ENCODE measurements around the gene TECTA.

TECTA gene

DNA sequence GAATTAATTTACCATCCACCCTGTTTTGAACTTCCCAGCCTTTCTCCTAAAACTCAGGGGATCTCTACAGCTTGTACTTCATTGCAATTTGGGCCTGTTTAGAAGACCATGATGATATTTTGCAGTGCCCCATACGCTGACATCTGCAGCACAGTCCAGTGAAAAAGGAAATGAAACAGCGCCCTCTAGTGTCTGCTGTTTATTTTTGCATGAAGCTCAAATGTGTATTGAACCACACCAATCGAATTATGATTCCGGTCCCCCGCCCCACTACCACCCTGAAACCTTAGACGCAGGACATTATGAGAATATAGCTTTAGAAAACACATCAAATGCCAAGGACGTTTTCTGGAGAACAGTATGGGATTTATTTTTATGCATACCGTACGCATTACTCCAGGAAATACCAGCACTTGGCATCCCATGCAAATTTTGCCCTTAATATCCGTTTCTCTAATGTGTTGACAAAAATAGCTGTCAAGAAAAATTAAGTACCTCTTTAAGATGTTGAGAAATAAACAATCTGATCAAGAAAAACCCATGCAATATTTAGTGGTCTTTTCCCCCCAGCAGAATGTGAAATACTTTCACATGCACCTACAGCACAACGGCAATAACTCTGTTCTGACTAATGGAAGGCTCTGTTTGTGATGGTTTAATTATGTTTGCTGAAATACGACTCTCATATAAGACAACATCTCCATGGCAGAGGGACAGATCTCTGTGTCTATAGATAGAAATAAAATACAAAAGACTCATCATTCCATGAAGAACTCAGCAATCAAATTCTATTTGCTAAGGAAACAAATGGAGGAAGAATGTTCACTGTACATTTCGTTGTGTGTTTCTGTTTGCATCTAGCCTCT, 93.9 kb downstream of the TECTA start:
- H3K4me3 ChIP-seq (ENCODE audit: low read length): no peak overlapping the region
- no peaks in the 10 kb centered on the region for H3F3A ChIP-seq (ENCODE audit: control insufficient read depth, insufficient read depth)
- H3K79me2 ChIP-seq (ENCODE audit: control insufficient read depth, low read length): no peaks in the 10 kb centered on the region
- no peaks in the 10 kb centered on the region for H3K9me2 ChIP-seq (replicated peaks; ENCODE audit: control insufficient read depth, low read length)
- H3K27ac ChIP-seq (ENCODE audit: low read depth, low read length): no peak overlapping the region
- H3K9me3 ChIP-seq (ENCODE audit: control insufficient read depth, insufficient read depth, low read length): no peaks in the 10 kb centered on the region
- H3K36me3 ChIP-seq (ENCODE audit: control insufficient read depth, low read length): no peaks in the 10 kb centered on the region
- no peak overlapping the region for H3K4me2 ChIP-seq (ENCODE audit: low read length)
- no peaks in the 10 kb centered on the region for H3K4me1 ChIP-seq (ENCODE audit: control insufficient read depth, low read length)
- H4K20me1 ChIP-seq (ENCODE audit: control insufficient read depth, insufficient read depth, low read depth, low read length): no peaks in the 10 kb centered on the region
- H3K27me3 ChIP-seq (ENCODE audit: control insufficient read depth, low read length): peaks cover 18% of the 10 kb centered on the region
- TF ChIP-seq, protein P1, sequence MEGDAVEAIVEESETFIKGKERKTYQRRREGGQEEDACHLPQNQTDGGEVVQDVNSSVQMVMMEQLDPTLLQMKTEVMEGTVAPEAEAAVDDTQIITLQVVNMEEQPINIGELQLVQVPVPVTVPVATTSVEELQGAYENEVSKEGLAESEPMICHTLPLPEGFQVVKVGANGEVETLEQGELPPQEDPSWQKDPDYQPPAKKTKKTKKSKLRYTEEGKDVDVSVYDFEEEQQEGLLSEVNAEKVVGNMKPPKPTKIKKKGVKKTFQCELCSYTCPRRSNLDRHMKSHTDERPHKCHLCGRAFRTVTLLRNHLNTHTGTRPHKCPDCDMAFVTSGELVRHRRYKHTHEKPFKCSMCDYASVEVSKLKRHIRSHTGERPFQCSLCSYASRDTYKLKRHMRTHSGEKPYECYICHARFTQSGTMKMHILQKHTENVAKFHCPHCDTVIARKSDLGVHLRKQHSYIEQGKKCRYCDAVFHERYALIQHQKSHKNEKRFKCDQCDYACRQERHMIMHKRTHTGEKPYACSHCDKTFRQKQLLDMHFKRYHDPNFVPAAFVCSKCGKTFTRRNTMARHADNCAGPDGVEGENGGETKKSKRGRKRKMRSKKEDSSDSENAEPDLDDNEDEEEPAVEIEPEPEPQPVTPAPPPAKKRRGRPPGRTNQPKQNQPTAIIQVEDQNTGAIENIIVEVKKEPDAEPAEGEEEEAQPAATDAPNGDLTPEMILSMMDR (IDR thresholded peaks at IDR 0.05; ENCODE audit: low read depth, low read length, poor library complexity, severe bottlenecking): peak; percentile 92
- TF ChIP-seq EZH2phosphoT487 (IDR thresholded peaks at IDR 0.05; ENCODE audit: borderline replicate concordance, low read length): no peak

DNA sequence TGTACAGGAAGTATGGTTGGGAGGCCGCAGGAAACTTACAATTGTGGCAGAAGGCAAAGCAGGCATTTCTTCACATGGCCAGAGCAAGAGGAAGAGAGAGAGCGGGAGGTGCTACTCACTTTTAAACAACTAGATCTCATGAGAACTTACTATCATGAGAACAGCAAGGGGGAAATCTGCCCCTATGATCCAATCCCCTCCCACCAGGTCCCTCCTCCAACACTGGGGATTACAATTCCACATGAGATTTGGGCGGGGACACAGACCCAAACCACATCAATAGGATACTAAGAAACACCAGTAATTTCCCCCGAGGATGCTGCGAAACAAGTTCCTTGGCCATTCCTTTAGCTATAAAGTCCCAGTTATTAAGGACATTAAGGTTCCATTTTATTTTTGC, 97.4 kb downstream of the TECTA start:
- H3K36me3 ChIP-seq (ENCODE audit: control insufficient read depth, low read length): no peaks in the 10 kb centered on the region
- peaks cover 28% of the 10 kb centered on the region for H3K27me3 ChIP-seq (ENCODE audit: control insufficient read depth, low read length)
- H3K79me2 ChIP-seq (ENCODE audit: control insufficient read depth, low read length): no peaks in the 10 kb centered on the region
- H3F3A ChIP-seq (ENCODE audit: control insufficient read depth, insufficient read depth): no peaks in the 10 kb centered on the region
- no peaks in the 10 kb centered on the region for H3K9me2 ChIP-seq (replicated peaks; ENCODE audit: control insufficient read depth, low read length)
- no peak overlapping the region for H3K4me2 ChIP-seq (ENCODE audit: low read length)
- no peaks in the 10 kb centered on the region for H3K9me3 ChIP-seq (ENCODE audit: control insufficient read depth, insufficient read depth, low read length)
- TF ChIP-seq, protein P1 (IDR thresholded peaks at IDR 0.05; ENCODE audit: low read depth, low read length, poor library complexity, severe bottlenecking): no peak
- TF ChIP-seq EZH2phosphoT487 (IDR thresholded peaks at IDR 0.05; ENCODE audit: borderline replicate concordance, low read length): no peak
- no peaks in the 10 kb centered on the region for H3K4me1 ChIP-seq (ENCODE audit: control insufficient read depth, low read length)
- H3K27ac ChIP-seq (ENCODE audit: low read depth, low read length): no peak overlapping the region
- H3K4me3 ChIP-seq (ENCODE audit: low read length): no peak overlapping the region
- H4K20me1 ChIP-seq (ENCODE audit: control insufficient read depth, insufficient read depth, low read depth, low read length): no peaks in the 10 kb centered on the region

DNA sequence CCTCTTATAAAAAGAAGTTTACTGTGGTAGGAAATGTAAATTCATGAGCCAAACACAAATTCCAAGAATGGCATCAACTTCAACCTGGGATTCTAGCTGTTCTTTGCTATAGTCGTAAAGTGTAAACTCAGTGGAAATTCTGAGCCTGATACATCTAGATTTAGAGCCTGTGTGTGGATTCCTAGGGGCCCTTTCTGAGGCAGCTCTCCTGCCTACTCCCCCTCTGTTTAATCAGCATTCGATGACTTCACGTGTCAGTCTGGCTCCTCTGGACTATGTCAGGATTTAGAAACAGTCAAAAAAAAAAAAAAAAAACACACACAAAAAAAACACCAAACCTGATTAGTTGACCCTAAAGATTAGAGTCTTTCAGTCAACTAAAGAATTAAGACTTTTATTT, 98.5 kb downstream of the TECTA start:
- no peaks in the 10 kb centered on the region for H3K4me1 ChIP-seq (ENCODE audit: control insufficient read depth, low read length)
- TF ChIP-seq EZH2phosphoT487 (IDR thresholded peaks at IDR 0.05; ENCODE audit: borderline replicate concordance, low read length): no peak
- TF ChIP-seq, protein P1 (IDR thresholded peaks at IDR 0.05; ENCODE audit: low read depth, low read length, poor library complexity, severe bottlenecking): no peak
- H3K9me3 ChIP-seq (ENCODE audit: control insufficient read depth, insufficient read depth, low read length): no peaks in the 10 kb centered on the region
- H3K4me3 ChIP-seq (ENCODE audit: low read length): no peak overlapping the region
- H3K27me3 ChIP-seq (ENCODE audit: control insufficient read depth, low read length): peaks cover 30% of the 10 kb centered on the region
- no peaks in the 10 kb centered on the region for H4K20me1 ChIP-seq (ENCODE audit: control insufficient read depth, insufficient read depth, low read depth, low read length)
- H3K36me3 ChIP-seq (ENCODE audit: control insufficient read depth, low read length): no peaks in the 10 kb centered on the region
- H3K27ac ChIP-seq (ENCODE audit: low read depth, low read length): no peak overlapping the region
- no peak overlapping the region for H3K4me2 ChIP-seq (ENCODE audit: low read length)
- H3K79me2 ChIP-seq (ENCODE audit: control insufficient read depth, low read length): no peaks in the 10 kb centered on the region
- H3K9me2 ChIP-seq (replicated peaks; ENCODE audit: control insufficient read depth, low read length): no peaks in the 10 kb centered on the region
- no peaks in the 10 kb centered on the region for H3F3A ChIP-seq (ENCODE audit: control insufficient read depth, insufficient read depth)

Data from DOHH2 (cell line).